K562 (cell line): ENCODE measurements around the gene ASIC1. TPM values are rescaled to one million over a fixed set of nuclear protein-coding genes. Genes with fewer than 3 reads are reported as not detected.

Experiments
- CBX2 ChIP-seq: fragments of 200-600 bp; sonication (generic); IDR thresholded peaks from one replicate; pipeline ENCODE4 v1.6.1; 2012; ENCODE audit warnings: mild to moderate bottlenecking, low read length, inconsistent platforms; ENCODE audit not compliant: insufficient read depth, poor library complexity, severe bottlenecking
- EP400 ChIP-seq: fragments of 450-650 bp; IDR thresholded peaks from 2 replicates; pipeline ENCODE4 v1.6.1; 2017; ENCODE audit warnings: antibody characterized with exemption, mild to moderate bottlenecking, moderate library complexity
- FOXP1 ChIP-seq: sonication (generic); formaldehyde crosslinking; IDR thresholded peaks from 2 replicates; pipeline ENCODE4 v1.8.0; 2022; ENCODE audit warnings: mild to moderate bottlenecking, missing genetic modification reagents
- HDAC8 ChIP-seq: fragments of 450-650 bp; IDR thresholded peaks from 2 replicates; pipeline ENCODE4 v1.6.1; 2016; ENCODE audit warnings: mild to moderate bottlenecking, missing genetic modification characterization, moderate library complexity, missing compliant biosample characterization
- JUN ChIP-seq, 2 experiments: sonication (generic) in 1 of 2; formaldehyde crosslinking in 1 of 2; IDR thresholded peaks; 2 replicates each; pipeline versions ENCODE4 v1.6.1 to v1.8.0; 2012 to 2022; ENCODE audit warnings: borderline replicate concordance in 2 of 2, mild to moderate bottlenecking in 2 of 2, improper control_type of control experiment in 1 of 2, low read depth in 1 of 2, low read length in 1 of 2, missing genetic modification reagents in 1 of 2
- NCOA1 ChIP-seq: fragments of 450-650 bp; IDR thresholded peaks from 2 replicates; pipeline ENCODE4 v1.6.1; 2016; ENCODE audit warnings: low read depth
- REST ChIP-seq, 2 experiments: fragments of 450-650 bp; formaldehyde crosslinking in 1 of 2; IDR thresholded peaks; 2 replicates each; pipeline versions ENCODE4 v1.4.0 to v1.6.1; 2014 to 2020; ENCODE audit warnings: mild to moderate bottlenecking in 2 of 2, borderline replicate concordance in 1 of 2, low read depth in 1 of 2
- SMARCE1 ChIP-seq: fragments of 450-650 bp; IDR thresholded peaks from 2 replicates; pipeline ENCODE4 v1.7.1; 2016; ENCODE audit warnings: mild to moderate bottlenecking
- SP1 ChIP-seq: sonication (generic); formaldehyde crosslinking; IDR thresholded peaks from 2 replicates; pipeline ENCODE4 v1.8.1; 2022; ENCODE audit warnings: mild to moderate bottlenecking, missing genetic modification reagents
- SRSF3 ChIP-seq: fragments of 200-400 bp; formaldehyde crosslinking; IDR thresholded peaks from 2 replicates; pipeline ENCODE4 v1.6.1; 2016; ENCODE audit warnings: mild to moderate bottlenecking, low read length, moderate library complexity; ENCODE audit not compliant: insufficient read depth
- TSC22D4 ChIP-seq: fragments of 450-650 bp; IDR thresholded peaks from 2 replicates; pipeline ENCODE4 v1.6.1; 2016; ENCODE audit warnings: missing genetic modification characterization, missing biosample characterization, control low read depth
- U2AF2 ChIP-seq: fragments of 200-400 bp; formaldehyde crosslinking; optimal IDR thresholded peaks from 2 replicates; pipeline ENCODE3; 2017; ENCODE audit warnings: low read depth, mild to moderate bottlenecking, low read length
- ZBED1 ChIP-seq: IDR thresholded peaks from 2 replicates; pipeline ENCODE4 v1.6.1; 2014
- ZBTB1 ChIP-seq: sonication (generic); formaldehyde crosslinking; IDR thresholded peaks from 2 replicates; pipeline ENCODE4 v1.8.1; 2023; ENCODE audit warnings: missing genetic modification reagents, low read depth, mild to moderate bottlenecking, borderline replicate concordance
- ZNF561 ChIP-seq: fragments of 450-650 bp; formaldehyde crosslinking; conservative IDR thresholded peaks from 2 replicates; pipeline ENCODE4 v1.4.0; 2020; ENCODE audit warnings: mild to moderate bottlenecking, moderate library complexity
- polyA plus RNA-seq, 8 experiments: library from polyadenylated mRNA; depleted of rRNA in 4 of 8; stranded (reverse) in 5 of 8; unstranded in 3 of 8; fragments of >200 nt; fragmentation: Nextera tagmentation in 2 of 8; fragmentation: Illumina TruSeq in 1 of 8; extraction: Ambion mirVana in 2 of 8; extraction: Trizol in 1 of 8; gene quantifications; 2 replicates each; pipeline versions ENCODE4 v1.2.1 to v1.2.3, GENCODE V29; 2011 to 2014; ENCODE audit warnings: inconsistent platforms in 1 of 8, missing spikeins in 1 of 8
- total RNA-seq, 7 experiments: library from RNA; depleted of rRNA in 6 of 7; stranded (reverse); fragments of >200 nt in 6 of 7; fragmentation: Illumina TruSeq in 2 of 7; extraction: Trizol in 2 of 7; gene quantifications; 2 replicates each; pipeline versions ENCODE4 v1.2.1 to v1.2.3, GENCODE V29; 2011 to 2021; ENCODE audit warnings: low replicate concordance in 1 of 7
- TF ChIP-seq, protein P1 (sequence below): fragments of 150-350 bp; conservative IDR thresholded peaks from 2 replicates; pipeline ENCODE4 v1.6.1; 2014; ENCODE audit warnings: low read length

Gene ASIC1
- total and polyA plus RNA-seq, 9 of the 15 experiments (the other 6 are each of a cell fraction or from before 2014, with no cell fraction given): 0.01 to 1.7 (median 0.45) TPM

GRCh38 chr12:50111693-50112455, 54.5 kb downstream of the ASIC1 start, which contains the start of gene COX14 (continued):
- TF ChIP-seq JUN (IDR thresholded peaks at IDR 0.05; ENCODE audit: borderline replicate concordance, low read depth, low read length) (peak; percentile 19; the same call in 1 of the 2 replicates), JUN (CRISPR knock-in tag; IDR thresholded peaks at IDR 0.05; ENCODE audit: borderline replicate concordance) (0 out of 2 replicates have a peak, but pooled peaks have one; percentile 60), SRSF3 (no peak), FOXP1 (CRISPR knock-in tag) (peak; percentile 89), ZBTB1 (CRISPR knock-in tag) (no peak), SMARCE1 (no peak), U2AF2 (no peak), HDAC8 (tag) (no peak), SP1 (CRISPR knock-in tag) (peak; percentile 93), NCOA1 (no peak), REST (IDR thresholded peaks at IDR 0.05; ENCODE audit: borderline replicate concordance) (peak; percentile 6; the same call in 1 of the 2 replicates), REST (CRISPR knock-in tag; IDR thresholded peaks at IDR 0.05; ENCODE audit: low read depth) (0 out of 2 replicates have a peak, but pooled peaks have one; percentile 22), ZBED1 (no peak), CBX2 (no peak), TSC22D4 (tag) (no peak), ZNF561 (CRISPR knock-in tag) (no peak), EP400 (peak; percentile 78)
- TF ChIP-seq, protein P1, sequence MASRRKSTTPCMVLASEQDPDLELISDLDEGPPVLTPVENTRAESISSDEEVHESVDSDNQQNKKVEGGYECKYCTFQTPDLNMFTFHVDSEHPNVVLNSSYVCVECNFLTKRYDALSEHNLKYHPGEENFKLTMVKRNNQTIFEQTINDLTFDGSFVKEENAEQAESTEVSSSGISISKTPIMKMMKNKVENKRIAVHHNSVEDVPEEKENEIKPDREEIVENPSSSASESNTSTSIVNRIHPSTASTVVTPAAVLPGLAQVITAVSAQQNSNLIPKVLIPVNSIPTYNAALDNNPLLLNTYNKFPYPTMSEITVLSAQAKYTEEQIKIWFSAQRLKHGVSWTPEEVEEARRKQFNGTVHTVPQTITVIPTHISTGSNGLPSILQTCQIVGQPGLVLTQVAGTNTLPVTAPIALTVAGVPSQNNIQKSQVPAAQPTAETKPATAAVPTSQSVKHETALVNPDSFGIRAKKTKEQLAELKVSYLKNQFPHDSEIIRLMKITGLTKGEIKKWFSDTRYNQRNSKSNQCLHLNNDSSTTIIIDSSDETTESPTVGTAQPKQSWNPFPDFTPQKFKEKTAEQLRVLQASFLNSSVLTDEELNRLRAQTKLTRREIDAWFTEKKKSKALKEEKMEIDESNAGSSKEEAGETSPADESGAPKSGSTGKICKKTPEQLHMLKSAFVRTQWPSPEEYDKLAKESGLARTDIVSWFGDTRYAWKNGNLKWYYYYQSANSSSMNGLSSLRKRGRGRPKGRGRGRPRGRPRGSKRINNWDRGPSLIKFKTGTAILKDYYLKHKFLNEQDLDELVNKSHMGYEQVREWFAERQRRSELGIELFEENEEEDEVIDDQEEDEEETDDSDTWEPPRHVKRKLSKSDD: no peak
